ENCODE measurements around the gene VSIG8.
A peak's percentile ranks its signal among the peaks of the same experiment; 100 is the strongest.
"Not testable (repeated sequence)": the region's sequence is repeated elsewhere in the genome, so short reads cannot be mapped to it uniquely, and the experiment has no call there.

The VSIG8 gene

GRCh38 chr1:159862557-159862956, at the start of gene VSIG8:
Gene VSIG8 (minus strand): TSS chr1:159862657. CDS start chr1:159862521, 136 bp downstream.
- no peak for DNase-seq

GRCh38 chr1:159911326-159912070, 49.0 kb upstream of the VSIG8 start:
- DNase-seq: no peak

GRCh38 chr1:159908031-159908940, 45.8 kb upstream of the VSIG8 start:
- DNase-seq: no peak

- no peak for DNase-seq
Observed at GRCh38 chr1:159906960-159907359, 44.5 kb upstream of the VSIG8 start.

GRCh38 chr1:159904036-159904435, 41.6 kb upstream of the VSIG8 start:
- DNase-seq: not testable (repeated sequence)

- no peak for DNase-seq
Observed at GRCh38 chr1:159902541-159902940, 40.1 kb upstream of the VSIG8 start.

GRCh38 chr1:159900755-159901360, 38.4 kb upstream of the VSIG8 start:
- no peak for DNase-seq

- peak; percentile 90 for DNase-seq
Observed at GRCh38 chr1:159900086-159900680, 37.7 kb upstream of the VSIG8 start, which contains the start of gene CFAP45. Gene CFAP45 (minus strand): TSS chr1:159900165. CDS start chr1:159900098, 67 bp downstream.

GRCh38 chr1:159899634-159900033, 37.2 kb upstream of the VSIG8 start:
- DNase-seq: not testable (repeated sequence)

- DNase-seq: no peak
Observed at GRCh38 chr1:159898527-159898926, 36.1 kb upstream of the VSIG8 start.

GRCh38 chr1:159897962-159898361, 35.5 kb upstream of the VSIG8 start:
- DNase-seq: no peak

GRCh38 chr1:159896546-159896930, 34.1 kb upstream of the VSIG8 start:
- DNase-seq: no peak

GRCh38 chr1:159895836-159896545, 33.5 kb upstream of the VSIG8 start:
- DNase-seq: no peak

- peak; percentile 54 for DNase-seq
Observed at GRCh38 chr1:159895286-159895685, 32.8 kb upstream of the VSIG8 start.

GRCh38 chr1:159892944-159893343, 30.5 kb upstream of the VSIG8 start:
- DNase-seq: no peak

- DNase-seq: peak; percentile 77
Observed at GRCh38 chr1:159891275-159892157, 29.1 kb upstream of the VSIG8 start.

- no peak for DNase-seq
Observed at GRCh38 chr1:159890390-159890789, 27.9 kb upstream of the VSIG8 start.

- DNase-seq: no peak
Observed at GRCh38 chr1:159889821-159890252, 27.4 kb upstream of the VSIG8 start.

- DNase-seq: no peak
Observed at GRCh38 chr1:159889202-159889601, 26.7 kb upstream of the VSIG8 start.

- DNase-seq: no peak
Observed at GRCh38 chr1:159884296-159884695, 21.8 kb upstream of the VSIG8 start.

- no peak for DNase-seq
Observed at GRCh38 chr1:159883134-159883533, 20.7 kb upstream of the VSIG8 start.

All from NCI-H146 (cell line).